Central memory CD8-positive, alpha-beta T cell (primary cell): ENCODE measurements around the gene TSPAN13.

Experiments used
- ATAC-seq: fragments of 150-1000 bp; cut with Tn5 transposase; replicated peaks from 2 replicates; pipeline ENCODE4 v1.10.0; 2022; ENCODE audit warnings: mild to moderate bottlenecking, moderate FRiP score, moderate number of reproducible peaks; ENCODE audit not compliant: poor library complexity, severe bottlenecking; ENCODE audit errors: extremely low read depth
- DNase-seq, 2 donors: peaks; one replicate each; pipeline ENCODE4 v3.0.0; 2021; ENCODE audit warnings: low spot score in 2 of 2
- H3K27ac Mint-ChIP-seq: one replicate; pipeline ENCODE4 v1.8.0; 2022; ENCODE audit warnings: low read depth, mild to moderate bottlenecking, moderate library complexity, mixed read lengths
- H3K27me3 Mint-ChIP-seq: one replicate; pipeline ENCODE4 v1.8.0; 2022; ENCODE audit warnings: mixed read lengths
- H3K36me3 Mint-ChIP-seq: one replicate; pipeline ENCODE4 v1.8.0; 2022; ENCODE audit warnings: mild to moderate bottlenecking, moderate library complexity, mixed read lengths; ENCODE audit not compliant: insufficient read depth
- H3K4me1 Mint-ChIP-seq: one replicate; pipeline ENCODE4 v1.8.0; 2022; ENCODE audit warnings: mixed read lengths
- H3K4me3 Mint-ChIP-seq: one replicate; pipeline ENCODE4 v1.8.0; 2022; ENCODE audit warnings: mild to moderate bottlenecking, moderate library complexity, mixed read lengths
- H3K9me3 Mint-ChIP-seq: one replicate; pipeline ENCODE4 v1.8.0; 2022; ENCODE audit warnings: mixed read lengths

Gene TSPAN13

GRCh38 chr7:16753102-16753931 lies at the start of gene TSPAN13:
Gene TSPAN13 (plus strand): TSS chr7:16753755. CDS start chr7:16753968, 213 bp downstream.
- DNase-seq (no peak), ATAC-seq (peak; percentile 59)
- no peak within 1 kb of the TSS for H3K27ac Mint-ChIP-seq
- H3K9me3 Mint-ChIP-seq, result no peaks in the 10 kb centered on the region
- H3K27me3 Mint-ChIP-seq, result peaks cover 46% of the 10 kb centered on the region
- H3K4me3 Mint-ChIP-seq, result peak within 1 kb of the TSS; percentile 83
- peaks cover 11% of the 10 kb centered on the region for H3K4me1 Mint-ChIP-seq
- H3K36me3 Mint-ChIP-seq, result no peaks in the 10 kb centered on the region

- ATAC-seq (no peak), DNase-seq (no peak)
- H3K27me3 Mint-ChIP-seq, result no peaks in the 10 kb centered on the region
- H3K27ac Mint-ChIP-seq, result no peak overlapping the region
- H3K4me3 Mint-ChIP-seq, result no peak overlapping the region
- no peaks in the 10 kb centered on the region for H3K4me1 Mint-ChIP-seq
- no peaks in the 10 kb centered on the region for H3K9me3 Mint-ChIP-seq
- H3K36me3 Mint-ChIP-seq, result peaks cover 17% of the 10 kb centered on the region
These were observed 45.0 kb upstream of the TSPAN13 start for GRCh38 chr7:16708511-16708910.

- DNase-seq (no peak), ATAC-seq (no peak)
- Mint-ChIP-seq H3K36me3 (peaks cover 15% of the 10 kb centered on the region), H3K27ac (no peak overlapping the region), H3K9me3 (no peaks in the 10 kb centered on the region), H3K4me3 (no peak overlapping the region), H3K4me1 (no peaks in the 10 kb centered on the region), H3K27me3 (no peaks in the 10 kb centered on the region)
These were observed 44.6 kb upstream of the TSPAN13 start for GRCh38 chr7:16708980-16709379.

- H3K27me3 Mint-ChIP-seq, result no peaks in the 10 kb centered on the region
- no peak for DNase-seq
These were observed 42.9 kb upstream of the TSPAN13 start for GRCh38 chr7:16710651-16711050.

GRCh38 chr7:16711730-16712129 lies 41.8 kb upstream of the TSPAN13 start:
- Mint-ChIP-seq H3K36me3 (peaks cover 5% of the 10 kb centered on the region), H3K4me1 (no peaks in the 10 kb centered on the region), H3K4me3 (no peak overlapping the region), H3K27ac (no peak overlapping the region), H3K9me3 (no peaks in the 10 kb centered on the region), H3K27me3 (no peaks in the 10 kb centered on the region)
- ATAC-seq (no peak), DNase-seq (no peak)

More at GRCh38 chr7:16710651-16711050, 42.9 kb upstream of the TSPAN13 start:
- no peaks in the 10 kb centered on the region for H3K4me1 Mint-ChIP-seq
- no peaks in the 10 kb centered on the region for H3K9me3 Mint-ChIP-seq
- ATAC-seq, result no peak
- peaks cover 13% of the 10 kb centered on the region for H3K36me3 Mint-ChIP-seq
- H3K27ac Mint-ChIP-seq, result no peak overlapping the region
- no peak overlapping the region for H3K4me3 Mint-ChIP-seq

GRCh38 chr7:16712916-16713315 lies 40.6 kb upstream of the TSPAN13 start:
- peaks cover 5% of the 10 kb centered on the region for H3K36me3 Mint-ChIP-seq
- DNase-seq (no peak), ATAC-seq (no peak)
- H3K27ac Mint-ChIP-seq, result no peak overlapping the region
- H3K4me1 Mint-ChIP-seq, result no peaks in the 10 kb centered on the region
- H3K27me3 Mint-ChIP-seq, result no peaks in the 10 kb centered on the region
- no peaks in the 10 kb centered on the region for H3K9me3 Mint-ChIP-seq
- H3K4me3 Mint-ChIP-seq, result no peak overlapping the region

GRCh38 chr7:16715928-16716327 lies 37.6 kb upstream of the TSPAN13 start:
- Mint-ChIP-seq H3K4me3 (no peak overlapping the region), H3K4me1 (no peaks in the 10 kb centered on the region), H3K9me3 (no peaks in the 10 kb centered on the region), H3K27ac (no peak overlapping the region), H3K27me3 (no peaks in the 10 kb centered on the region), H3K36me3 (peaks cover 3% of the 10 kb centered on the region)
- DNase-seq, result no peak
- ATAC-seq, result no peak

GRCh38 chr7:16718111-16718656 lies 35.4 kb upstream of the TSPAN13 start:
- Mint-ChIP-seq H3K36me3 (peaks cover 3% of the 10 kb centered on the region), H3K4me3 (no peak overlapping the region), H3K27ac (no peak overlapping the region), H3K9me3 (no peaks in the 10 kb centered on the region), H3K4me1 (no peaks in the 10 kb centered on the region), H3K27me3 (no peaks in the 10 kb centered on the region)
- DNase-seq, result no peak
- no peak for ATAC-seq

- DNase-seq, result no peak
- no peak for ATAC-seq
- Mint-ChIP-seq H3K4me1 (no peaks in the 10 kb centered on the region), H3K27me3 (no peaks in the 10 kb centered on the region), H3K9me3 (no peaks in the 10 kb centered on the region), H3K27ac (no peak overlapping the region), H3K36me3 (peaks cover 2% of the 10 kb centered on the region), H3K4me3 (no peak overlapping the region)
These were observed 33.9 kb upstream of the TSPAN13 start for GRCh38 chr7:16719699-16720098.

GRCh38 chr7:16721541-16721940 lies 32.0 kb upstream of the TSPAN13 start:
- Mint-ChIP-seq H3K36me3 (no peaks in the 10 kb centered on the region), H3K27me3 (no peaks in the 10 kb centered on the region), H3K27ac (no peak overlapping the region), H3K4me1 (no peaks in the 10 kb centered on the region), H3K4me3 (no peak overlapping the region), H3K9me3 (no peaks in the 10 kb centered on the region)
- DNase-seq, result no peak
- ATAC-seq, result no peak

GRCh38 chr7:16724344-16724743 lies 29.2 kb upstream of the TSPAN13 start:
- Mint-ChIP-seq H3K4me1 (no peaks in the 10 kb centered on the region), H3K27ac (no peak overlapping the region), H3K36me3 (no peaks in the 10 kb centered on the region), H3K4me3 (no peak overlapping the region), H3K27me3 (no peaks in the 10 kb centered on the region), H3K9me3 (no peaks in the 10 kb centered on the region)
- ATAC-seq, result no peak
- no peak for DNase-seq

- no peak for ATAC-seq
- no peaks in the 10 kb centered on the region for H3K9me3 Mint-ChIP-seq
- no peaks in the 10 kb centered on the region for H3K27me3 Mint-ChIP-seq
- no peak overlapping the region for H3K27ac Mint-ChIP-seq
- no peaks in the 10 kb centered on the region for H3K36me3 Mint-ChIP-seq
- no peak for DNase-seq
- no peaks in the 10 kb centered on the region for H3K4me1 Mint-ChIP-seq
- no peak overlapping the region for H3K4me3 Mint-ChIP-seq
These were observed 27.4 kb upstream of the TSPAN13 start for GRCh38 chr7:16726189-16726588.

- H3K4me1 Mint-ChIP-seq, result no peaks in the 10 kb centered on the region
- no peaks in the 10 kb centered on the region for H3K36me3 Mint-ChIP-seq
- H3K9me3 Mint-ChIP-seq, result no peaks in the 10 kb centered on the region
- no peak overlapping the region for H3K27ac Mint-ChIP-seq
- DNase-seq (no peak), ATAC-seq (no peak)
- H3K4me3 Mint-ChIP-seq, result no peak overlapping the region
- no peaks in the 10 kb centered on the region for H3K27me3 Mint-ChIP-seq
These were observed 25.8 kb upstream of the TSPAN13 start for GRCh38 chr7:16727736-16728135.
